Epithelial cell of proximal tubule (primary cell): ENCODE results near the gene PTCRA. TPM values are rescaled to one million over a fixed set of nuclear protein-coding genes. Genes with fewer than 3 reads are reported as not detected.
"Not testable (repeated sequence)": the region's sequence is repeated elsewhere in the genome, so short reads cannot be mapped to it uniquely, and the experiment has no call there.

Experiments used
- DNase-seq: peaks from one replicate; pipeline ENCODE4 v3.0.0-alpha.2; 2011; ENCODE audit warnings: low read depth
- H3K4me3 ChIP-seq: 2 replicates; pipeline ENCODE4 v1.5.1; 2011; ENCODE audit warnings: low read depth, mild to moderate bottlenecking, low read length
- total RNA-seq: library from RNA; depleted of rRNA; stranded (reverse); fragments of >200 nt; gene quantifications from 2 replicates; pipeline ENCODE4 v1.2.3, GENCODE V29; 2015
- TF ChIP-seq, protein P1 (sequence below): conservative IDR thresholded peaks from 2 replicates; pipeline ENCODE4 v1.5.1; 2012; ENCODE audit warnings: low read depth, mild to moderate bottlenecking, low read length

PTCRA gene
- total RNA-seq, 1 donor from 2014 or later, result not detected

GRCh38 chr6:42885702-42886101, 30.2 kb upstream of the PTCRA start:
- no peak for DNase-seq
- TF ChIP-seq, protein P1, sequence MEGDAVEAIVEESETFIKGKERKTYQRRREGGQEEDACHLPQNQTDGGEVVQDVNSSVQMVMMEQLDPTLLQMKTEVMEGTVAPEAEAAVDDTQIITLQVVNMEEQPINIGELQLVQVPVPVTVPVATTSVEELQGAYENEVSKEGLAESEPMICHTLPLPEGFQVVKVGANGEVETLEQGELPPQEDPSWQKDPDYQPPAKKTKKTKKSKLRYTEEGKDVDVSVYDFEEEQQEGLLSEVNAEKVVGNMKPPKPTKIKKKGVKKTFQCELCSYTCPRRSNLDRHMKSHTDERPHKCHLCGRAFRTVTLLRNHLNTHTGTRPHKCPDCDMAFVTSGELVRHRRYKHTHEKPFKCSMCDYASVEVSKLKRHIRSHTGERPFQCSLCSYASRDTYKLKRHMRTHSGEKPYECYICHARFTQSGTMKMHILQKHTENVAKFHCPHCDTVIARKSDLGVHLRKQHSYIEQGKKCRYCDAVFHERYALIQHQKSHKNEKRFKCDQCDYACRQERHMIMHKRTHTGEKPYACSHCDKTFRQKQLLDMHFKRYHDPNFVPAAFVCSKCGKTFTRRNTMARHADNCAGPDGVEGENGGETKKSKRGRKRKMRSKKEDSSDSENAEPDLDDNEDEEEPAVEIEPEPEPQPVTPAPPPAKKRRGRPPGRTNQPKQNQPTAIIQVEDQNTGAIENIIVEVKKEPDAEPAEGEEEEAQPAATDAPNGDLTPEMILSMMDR, result no peak

DNA sequence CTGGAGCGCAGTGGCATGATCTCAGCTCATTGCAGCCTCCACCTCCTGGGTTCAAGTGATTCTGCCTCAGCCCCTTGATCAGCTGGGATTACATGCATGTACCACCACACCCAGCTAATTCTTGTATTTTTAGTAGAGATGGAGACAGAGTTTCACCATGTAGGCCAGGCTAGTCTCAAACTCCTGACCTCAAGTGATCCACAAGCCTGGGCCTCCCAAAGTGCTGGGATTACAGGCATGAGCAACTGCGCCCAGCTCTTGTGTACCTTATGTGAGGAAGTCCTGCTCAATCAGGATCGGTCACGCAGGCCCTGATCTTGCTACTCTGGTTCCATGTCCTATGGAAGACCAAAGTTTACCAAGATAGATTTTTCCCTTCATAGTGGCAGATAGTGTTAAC, 27.7 kb upstream of the PTCRA start:
- DNase-seq, result not testable (repeated sequence)

More at GRCh38 chr6:42885702-42886101, 30.2 kb upstream of the PTCRA start:
- no peak overlapping the region for H3K4me3 ChIP-seq

GRCh38 chr6:42889815-42890214, 26.0 kb upstream of the PTCRA start:
- no peak for DNase-seq
- peak overlapping the region; percentile 94 for H3K4me3 ChIP-seq
- TF ChIP-seq, protein P1, result no peak

More for the DNA sequence above, 27.7 kb upstream of the PTCRA start:
- H3K4me3 ChIP-seq, result not testable (repeated sequence)

- DNase-seq, result peak; percentile 74
- H3K4me3 ChIP-seq, result peak overlapping the region; percentile 94
- TF ChIP-seq, protein P1, result no peak
Measured at GRCh38 chr6:42890311-42891198, 25.3 kb upstream of the PTCRA start.

GRCh38 chr6:42891199-42891722, 24.6 kb upstream of the PTCRA start:
- TF ChIP-seq, protein P1, result no peak
- H3K4me3 ChIP-seq, result peak overlapping the region; percentile 94
- no peak for DNase-seq

GRCh38 chr6:42894041-42894828, 21.6 kb upstream of the PTCRA start:
- not testable (repeated sequence) for H3K4me3 ChIP-seq, DNase-seq

GRCh38 chr6:42896178-42896719, 19.6 kb upstream of the PTCRA start:
- H3K4me3 ChIP-seq, result no peak overlapping the region
- TF ChIP-seq, protein P1, result no peak
- DNase-seq, result no peak
